Liver (tissue), 9 donors: Measurements from ENCODE around the gene IRAK4. TPM values are rescaled to one million over a fixed set of nuclear protein-coding genes. Genes with fewer than 3 reads are reported as not detected.

ENCODE experiments used
- DNase-seq: peaks from one replicate; pipeline ENCODE4 v3.0.0-alpha.2; 2017; ENCODE audit warnings: low spot score
- H3K27ac ChIP-seq, 2 donors: one replicate each; pipeline ENCODE4 v1.7.0; 2013; ENCODE audit warnings: inconsistent platforms in 2 of 2, low read length in 2 of 2, control low read depth in 1 of 2, low read depth in 1 of 2, mild to moderate bottlenecking in 1 of 2
- H3K27me3 ChIP-seq, 4 donors: one replicate each; pipeline versions ENCODE4 v1.6.1 to v1.7.0; 2013; ENCODE audit warnings: low read length in 3 of 4, inconsistent platforms in 1 of 4, mild to moderate bottlenecking in 1 of 4, moderate library complexity in 1 of 4; ENCODE audit not compliant: control insufficient read depth in 4 of 4, insufficient read depth in 4 of 4
- H3K36me3 ChIP-seq, 4 donors: one replicate each; pipeline versions ENCODE4 v1.6.1 to v1.7.0; 2013; ENCODE audit warnings: low read length in 3 of 4, mild to moderate bottlenecking in 3 of 4, low read depth in 1 of 4, moderate library complexity in 1 of 4; ENCODE audit not compliant: control insufficient read depth in 4 of 4, insufficient read depth in 3 of 4
- H3K4me1 ChIP-seq, 4 donors: one replicate each; pipeline versions ENCODE4 v1.6.1 to v1.7.0; 2013; ENCODE audit warnings: low read length in 3 of 4, mild to moderate bottlenecking in 3 of 4, moderate library complexity in 1 of 4; ENCODE audit not compliant: control insufficient read depth in 4 of 4, insufficient read depth in 4 of 4
- H3K4me3 ChIP-seq, 3 donors: one replicate each; pipeline versions ENCODE4 v1.6.1 to v1.7.0; 2013; ENCODE audit warnings: low read length in 3 of 3, control low read depth in 1 of 3, low read depth in 1 of 3, mild to moderate bottlenecking in 1 of 3
- H3K9ac ChIP-seq, 2 donors: one replicate each; pipeline ENCODE4 v1.7.0; 2013; ENCODE audit warnings: low read length in 2 of 2, mild to moderate bottlenecking in 2 of 2, moderate library complexity in 2 of 2, control low read depth in 1 of 2, low read depth in 1 of 2
- H3K9me3 ChIP-seq, 4 donors: one replicate each; pipeline versions ENCODE4 v1.6.1 to v1.7.0; 2013; ENCODE audit warnings: low read length in 3 of 4; ENCODE audit not compliant: control insufficient read depth in 4 of 4
- EGR1 ChIP-seq, 2 donors: IDR thresholded peaks; 2 replicates each; pipeline ENCODE4 v1.6.1; 2016 to 2018; ENCODE audit warnings: antibody characterized with exemption in 2 of 2, low read depth in 2 of 2
- FOXA1 ChIP-seq: IDR thresholded peaks from 2 replicates; pipeline ENCODE4 v1.6.1; 2016; ENCODE audit warnings: antibody characterized with exemption
- GABPA ChIP-seq, 2 donors: IDR thresholded peaks in 1 of 2; conservative IDR thresholded peaks in 1 of 2; 2 replicates each; pipeline ENCODE4 v1.6.1; 2016; ENCODE audit warnings: antibody characterized with exemption in 2 of 2, mild to moderate bottlenecking in 1 of 2, moderate library complexity in 1 of 2
- HNF4A ChIP-seq, 2 donors: conservative IDR thresholded peaks; 2 replicates each; pipeline ENCODE4 v1.6.1; 2016; ENCODE audit warnings: antibody characterized with exemption in 2 of 2, mild to moderate bottlenecking in 2 of 2
- HNF4G ChIP-seq: IDR thresholded peaks from 2 replicates; pipeline ENCODE4 v1.6.1; 2016; ENCODE audit warnings: antibody characterized with exemption
- JUND ChIP-seq, 2 donors: IDR thresholded peaks; 2 replicates each; pipeline ENCODE4 v1.6.1; 2016; ENCODE audit warnings: antibody characterized with exemption in 2 of 2
- NR2F2 ChIP-seq: IDR thresholded peaks from 2 replicates; pipeline ENCODE4 v1.6.1; 2016; ENCODE audit warnings: antibody characterized with exemption
- RAD21 ChIP-seq, 2 donors: IDR thresholded peaks; 2 replicates each; pipeline ENCODE4 v1.6.1; 2016; ENCODE audit warnings: antibody characterized with exemption in 2 of 2, mild to moderate bottlenecking in 2 of 2
- RXRA ChIP-seq, 2 donors: IDR thresholded peaks; 2 replicates each; pipeline ENCODE4 v1.6.1; 2017 to 2018; ENCODE audit warnings: antibody characterized with exemption in 2 of 2, mild to moderate bottlenecking in 1 of 2
- SP1 ChIP-seq: IDR thresholded peaks from 2 replicates; pipeline ENCODE4 v1.6.1; 2018; ENCODE audit warnings: antibody characterized with exemption, mild to moderate bottlenecking
- TAF1 ChIP-seq: conservative IDR thresholded peaks from 2 replicates; pipeline ENCODE4 v1.6.1; 2016; ENCODE audit warnings: antibody characterized with exemption, mild to moderate bottlenecking
- YY1 ChIP-seq: IDR thresholded peaks from 2 replicates; pipeline ENCODE4 v1.6.1; 2016; ENCODE audit warnings: antibody characterized with exemption, mild to moderate bottlenecking
- WGBS: extraction: QIAGEN DNeasy Blood & Tissue Kit; methylation state at CpG from one replicate; pipeline ENCODE4 v1.1.7; 2013; 5-methylcytosine and 5-hydroxymethylcytosine counted together
- polyA plus RNA-seq, 2 donors: library from polyadenylated mRNA; stranded (reverse) in 1 of 2; unstranded in 1 of 2; fragments of 200-250 nt in 1 of 2; fragments of >200 nt in 1 of 2; fragmentation: Nextera tagmentation in 1 of 2; extraction: Ambion mirVana in 1 of 2; gene quantifications; one replicate each; pipeline versions ENCODE4 v1.2.1 to v1.2.3, GENCODE V29; 2013 to 2015
- total RNA-seq, 2 donors: library from RNA; depleted of rRNA; stranded (reverse); fragments of >200 nt; gene quantifications; one replicate each; pipeline ENCODE4 v1.2.3, GENCODE V29; 2014
- TF ChIP-seq, protein P1 (sequence below): IDR thresholded peaks from 2 replicates; pipeline ENCODE4 v1.6.1; 2016; ENCODE audit warnings: antibody characterized with exemption, mild to moderate bottlenecking
- TF ChIP-seq, protein P2 (sequence below): IDR thresholded peaks from 2 replicates; pipeline ENCODE4 v1.6.1; 2016; ENCODE audit warnings: antibody characterized with exemption
- TF ChIP-seq, protein P3 (sequence below): fragments of 150-350 bp; IDR thresholded peaks from 2 replicates; pipeline ENCODE4 v1.5.1; 2017; ENCODE audit warnings: improper control_type of control experiment, low read depth, low read length; ENCODE audit not compliant: missing input control
- TF ChIP-seq, protein P4 (sequence below): IDR thresholded peaks from 2 replicates; pipeline ENCODE4 v1.6.1; 2016; ENCODE audit warnings: antibody characterized with exemption
- donor health status: healthy.
- donor health status: healthy.
- donor health status: healthy.
- donor health status: healthy.
- donor health status: healthy.

Gene IRAK4
- total and polyA plus RNA-seq, 4 donors = 5.0 to 19.1 (median 7.7) TPM

DNA sequence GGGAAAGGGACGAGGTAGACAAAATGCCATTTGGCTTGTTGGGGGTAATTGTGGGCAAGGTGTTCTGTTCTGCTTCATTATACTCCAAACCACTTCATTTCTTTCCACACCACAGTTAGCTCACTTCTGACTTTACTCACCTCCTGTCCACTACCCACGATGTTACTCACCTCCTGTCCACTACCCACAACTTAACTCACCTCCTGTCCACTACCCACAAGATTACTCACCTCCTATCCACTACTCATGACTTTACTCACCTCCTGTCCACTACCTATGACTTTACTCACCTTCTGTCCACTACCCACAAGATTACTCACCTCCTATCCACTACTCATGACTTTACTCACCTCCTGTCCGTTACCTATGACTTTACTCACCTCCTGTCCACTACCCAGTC, 57.4 kb downstream of the IRAK4 start:
- no peaks in the 10 kb centered on the region for H3K36me3 ChIP-seq
- no peaks in the 10 kb centered on the region for H3K27me3 ChIP-seq
- H3K27ac ChIP-seq = no peak overlapping the region
- no peaks in the 10 kb centered on the region for H3K4me1 ChIP-seq
- WGBS = 82% methylated on average over 3 of the region's 3 CpGs
- H3K4me3 ChIP-seq = no peak overlapping the region
- H3K9me3 ChIP-seq = no peaks in the 10 kb centered on the region
- TF ChIP-seq, protein P1, sequence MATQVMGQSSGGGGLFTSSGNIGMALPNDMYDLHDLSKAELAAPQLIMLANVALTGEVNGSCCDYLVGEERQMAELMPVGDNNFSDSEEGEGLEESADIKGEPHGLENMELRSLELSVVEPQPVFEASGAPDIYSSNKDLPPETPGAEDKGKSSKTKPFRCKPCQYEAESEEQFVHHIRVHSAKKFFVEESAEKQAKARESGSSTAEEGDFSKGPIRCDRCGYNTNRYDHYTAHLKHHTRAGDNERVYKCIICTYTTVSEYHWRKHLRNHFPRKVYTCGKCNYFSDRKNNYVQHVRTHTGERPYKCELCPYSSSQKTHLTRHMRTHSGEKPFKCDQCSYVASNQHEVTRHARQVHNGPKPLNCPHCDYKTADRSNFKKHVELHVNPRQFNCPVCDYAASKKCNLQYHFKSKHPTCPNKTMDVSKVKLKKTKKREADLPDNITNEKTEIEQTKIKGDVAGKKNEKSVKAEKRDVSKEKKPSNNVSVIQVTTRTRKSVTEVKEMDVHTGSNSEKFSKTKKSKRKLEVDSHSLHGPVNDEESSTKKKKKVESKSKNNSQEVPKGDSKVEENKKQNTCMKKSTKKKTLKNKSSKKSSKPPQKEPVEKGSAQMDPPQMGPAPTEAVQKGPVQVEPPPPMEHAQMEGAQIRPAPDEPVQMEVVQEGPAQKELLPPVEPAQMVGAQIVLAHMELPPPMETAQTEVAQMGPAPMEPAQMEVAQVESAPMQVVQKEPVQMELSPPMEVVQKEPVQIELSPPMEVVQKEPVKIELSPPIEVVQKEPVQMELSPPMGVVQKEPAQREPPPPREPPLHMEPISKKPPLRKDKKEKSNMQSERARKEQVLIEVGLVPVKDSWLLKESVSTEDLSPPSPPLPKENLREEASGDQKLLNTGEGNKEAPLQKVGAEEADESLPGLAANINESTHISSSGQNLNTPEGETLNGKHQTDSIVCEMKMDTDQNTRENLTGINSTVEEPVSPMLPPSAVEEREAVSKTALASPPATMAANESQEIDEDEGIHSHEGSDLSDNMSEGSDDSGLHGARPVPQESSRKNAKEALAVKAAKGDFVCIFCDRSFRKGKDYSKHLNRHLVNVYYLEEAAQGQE = no peak
- no peak for TF ChIP-seq EGR1 (IDR thresholded peaks at IDR 0.05; ENCODE audit: low read depth in 2 of 2)
- no peak for TF ChIP-seq YY1
- TF ChIP-seq GABPA (IDR thresholded peaks at IDR 0.05 in 1 of 2, conservative IDR thresholded peaks at IDR 0.05 in 1 of 2) = no peak
- no peak for TF ChIP-seq HNF4G
- TF ChIP-seq, protein P2, sequence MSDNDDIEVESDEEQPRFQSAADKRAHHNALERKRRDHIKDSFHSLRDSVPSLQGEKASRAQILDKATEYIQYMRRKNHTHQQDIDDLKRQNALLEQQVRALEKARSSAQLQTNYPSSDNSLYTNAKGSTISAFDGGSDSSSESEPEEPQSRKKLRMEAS = no peak
- TF ChIP-seq, protein P3, sequence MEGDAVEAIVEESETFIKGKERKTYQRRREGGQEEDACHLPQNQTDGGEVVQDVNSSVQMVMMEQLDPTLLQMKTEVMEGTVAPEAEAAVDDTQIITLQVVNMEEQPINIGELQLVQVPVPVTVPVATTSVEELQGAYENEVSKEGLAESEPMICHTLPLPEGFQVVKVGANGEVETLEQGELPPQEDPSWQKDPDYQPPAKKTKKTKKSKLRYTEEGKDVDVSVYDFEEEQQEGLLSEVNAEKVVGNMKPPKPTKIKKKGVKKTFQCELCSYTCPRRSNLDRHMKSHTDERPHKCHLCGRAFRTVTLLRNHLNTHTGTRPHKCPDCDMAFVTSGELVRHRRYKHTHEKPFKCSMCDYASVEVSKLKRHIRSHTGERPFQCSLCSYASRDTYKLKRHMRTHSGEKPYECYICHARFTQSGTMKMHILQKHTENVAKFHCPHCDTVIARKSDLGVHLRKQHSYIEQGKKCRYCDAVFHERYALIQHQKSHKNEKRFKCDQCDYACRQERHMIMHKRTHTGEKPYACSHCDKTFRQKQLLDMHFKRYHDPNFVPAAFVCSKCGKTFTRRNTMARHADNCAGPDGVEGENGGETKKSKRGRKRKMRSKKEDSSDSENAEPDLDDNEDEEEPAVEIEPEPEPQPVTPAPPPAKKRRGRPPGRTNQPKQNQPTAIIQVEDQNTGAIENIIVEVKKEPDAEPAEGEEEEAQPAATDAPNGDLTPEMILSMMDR = no peak
- no peak for TF ChIP-seq RXRA (IDR thresholded peaks at IDR 0.05)
- TF ChIP-seq TAF1 = no peak
- no peak overlapping the region for H3K9ac ChIP-seq
- no peak for DNase-seq

DNA sequence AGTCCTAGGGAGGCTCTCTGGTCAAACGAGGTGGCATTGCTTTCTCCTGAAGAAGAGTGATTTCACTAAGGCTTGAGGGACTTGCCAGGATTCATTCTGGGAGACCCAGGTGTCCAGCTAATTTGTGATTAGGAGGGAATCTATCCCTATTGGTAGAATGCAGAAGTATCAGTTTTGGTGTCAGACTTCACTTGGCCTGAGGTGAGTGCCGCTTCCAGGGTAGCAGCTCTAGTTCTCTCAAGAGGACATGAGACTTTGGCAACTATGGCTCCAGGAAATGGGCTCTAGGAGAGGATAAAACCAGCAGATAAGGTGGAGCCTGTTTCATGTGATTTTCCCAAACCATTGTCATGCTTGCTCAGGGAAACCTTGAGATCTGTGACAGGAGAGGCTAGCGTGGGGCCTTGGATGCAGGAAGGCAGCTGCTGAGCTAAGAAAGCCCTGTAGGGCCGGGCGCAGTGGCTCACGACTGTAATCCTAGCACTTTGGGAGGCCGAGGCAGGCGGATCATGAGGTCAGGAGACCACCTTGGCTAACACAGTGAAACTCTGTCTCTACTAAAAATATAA, 65.5 kb downstream of the IRAK4 start:
- no peaks in the 10 kb centered on the region for H3K4me1 ChIP-seq
- H3K9ac ChIP-seq = no peak overlapping the region
- 87% methylated on average over 8 of the region's 8 CpGs for WGBS
- no peaks in the 10 kb centered on the region for H3K9me3 ChIP-seq
- H3K36me3 ChIP-seq = no peaks in the 10 kb centered on the region
- H3K27ac ChIP-seq = no peak overlapping the region
- no peak overlapping the region for H3K4me3 ChIP-seq
- DNase-seq = no peak
- H3K27me3 ChIP-seq = no peaks in the 10 kb centered on the region
- TF ChIP-seq HNF4G (no peak), RAD21 (IDR thresholded peaks at IDR 0.05) (no peak), SP1 (no peak), TAF1 (no peak), YY1 (no peak), FOXA1 (no peak), NR2F2 (no peak), HNF4A (conservative IDR thresholded peaks at IDR 0.05) (no peak), RXRA (IDR thresholded peaks at IDR 0.05) (no peak), JUND (IDR thresholded peaks at IDR 0.05) (no peak), EGR1 (IDR thresholded peaks at IDR 0.05; ENCODE audit: low read depth in 2 of 2) (no peak), GABPA (IDR thresholded peaks at IDR 0.05 in 1 of 2, conservative IDR thresholded peaks at IDR 0.05 in 1 of 2) (no peak)
- TF ChIP-seq, protein P2 = no peak
- TF ChIP-seq, protein P1 = no peak
- TF ChIP-seq, protein P4, sequence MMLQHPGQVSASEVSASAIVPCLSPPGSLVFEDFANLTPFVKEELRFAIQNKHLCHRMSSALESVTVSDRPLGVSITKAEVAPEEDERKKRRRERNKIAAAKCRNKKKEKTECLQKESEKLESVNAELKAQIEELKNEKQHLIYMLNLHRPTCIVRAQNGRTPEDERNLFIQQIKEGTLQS = no peak
- TF ChIP-seq, protein P3 = no peak
